Measurements from ENCODE around the gene SLC10A3.
"Not testable (repeated sequence)": the region's sequence is repeated elsewhere in the genome, so short reads cannot be mapped to it uniquely, and the experiment has no call there.

Gene SLC10A3

DNA sequence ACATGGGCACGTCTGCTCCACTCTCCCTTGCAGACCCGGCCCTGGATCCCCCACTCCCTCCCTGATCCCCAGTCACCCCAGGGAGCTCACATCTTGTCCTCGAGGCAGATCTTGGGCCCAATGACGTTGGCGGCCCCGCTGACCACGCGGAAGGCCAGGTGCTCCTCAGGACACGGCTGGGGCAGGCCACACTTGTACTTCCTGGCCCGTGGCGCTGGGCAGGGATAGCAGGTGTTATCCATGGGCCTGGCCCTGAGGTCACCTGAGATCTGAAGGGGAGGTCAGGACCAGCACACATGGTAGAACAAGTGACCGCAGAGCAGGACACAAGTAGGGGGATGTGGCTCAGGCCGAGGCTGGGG, 17.9 kb upstream of the SLC10A3 start:
- no peak for DNase-seq

DNA sequence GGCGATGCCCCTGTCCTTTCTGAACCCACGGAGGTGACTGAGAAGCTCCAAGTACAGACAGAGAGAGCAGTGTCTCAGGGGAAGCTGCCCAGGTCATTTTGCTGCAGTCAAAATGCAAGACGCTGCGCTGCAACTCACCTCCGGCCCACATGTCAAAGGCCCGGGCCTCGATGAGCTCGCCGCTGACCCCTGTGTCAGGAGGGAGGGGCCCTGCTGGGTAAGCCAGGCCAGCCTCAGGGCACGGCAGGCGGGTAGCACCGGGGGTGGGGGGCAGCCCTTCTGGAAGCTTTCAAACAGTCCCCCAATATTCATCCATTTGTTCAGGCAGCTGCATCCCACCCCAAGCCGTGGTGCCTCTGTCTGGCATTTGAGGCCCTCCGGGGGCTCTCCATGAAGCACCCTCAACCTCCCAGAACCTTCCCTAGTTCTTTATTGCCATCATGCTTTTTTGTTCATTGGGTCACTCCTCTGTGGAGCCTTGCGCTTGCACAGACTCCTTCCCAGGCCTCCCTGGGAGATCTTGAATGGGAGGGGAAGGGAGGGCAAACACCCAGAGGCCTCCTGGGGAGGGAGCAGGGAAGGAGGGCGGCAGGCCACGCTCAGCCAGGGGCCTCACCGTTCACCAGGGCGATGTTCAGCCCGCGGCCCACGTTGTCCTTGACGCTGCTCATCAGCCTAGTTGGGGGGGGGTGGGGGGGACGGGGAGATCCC, 17.4 kb upstream of the SLC10A3 start:
- no peak for DNase-seq

DNA sequence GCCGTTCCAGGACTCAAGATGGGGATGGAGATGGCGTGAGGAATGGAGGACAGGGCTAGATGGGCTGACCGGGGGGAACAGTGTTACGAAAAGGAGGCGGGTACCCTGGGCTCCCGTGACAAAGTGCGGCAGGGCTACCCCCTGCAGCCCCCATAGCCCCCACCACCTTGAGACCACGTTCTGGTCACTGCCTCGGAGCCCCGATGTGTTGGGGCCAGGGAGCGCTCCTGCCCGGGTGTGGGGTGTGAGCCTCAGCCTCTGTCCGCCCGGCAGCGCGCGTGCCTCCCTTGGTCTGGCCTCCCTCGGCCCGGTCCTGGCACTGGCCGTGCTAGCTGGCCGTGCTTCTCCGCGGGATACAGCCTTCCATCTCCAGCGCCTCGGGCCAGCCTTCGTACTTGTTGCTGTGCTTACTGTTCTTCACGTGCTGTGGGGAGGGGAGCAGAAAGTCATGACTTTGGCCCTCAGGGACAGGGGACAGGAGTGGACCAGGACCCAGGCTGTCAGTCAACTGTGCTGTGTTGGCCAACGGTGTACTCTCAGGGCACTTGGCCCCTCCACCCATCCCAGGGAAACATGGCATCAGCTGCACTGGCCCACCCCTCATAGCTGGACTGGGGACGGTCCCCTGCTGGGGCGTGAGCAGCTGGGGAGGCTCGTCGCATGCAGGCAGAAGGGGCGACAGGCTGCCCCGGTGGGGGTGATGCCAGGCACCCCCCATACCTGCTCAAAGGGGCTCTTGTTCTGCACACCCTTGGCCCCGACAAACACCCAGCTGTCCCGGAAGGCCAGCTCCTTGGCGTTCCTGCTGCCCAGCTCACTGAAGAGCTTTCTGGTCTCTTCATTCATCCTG, 16.3 kb upstream of the SLC10A3 start:
- DNase-seq: no peak

DNA sequence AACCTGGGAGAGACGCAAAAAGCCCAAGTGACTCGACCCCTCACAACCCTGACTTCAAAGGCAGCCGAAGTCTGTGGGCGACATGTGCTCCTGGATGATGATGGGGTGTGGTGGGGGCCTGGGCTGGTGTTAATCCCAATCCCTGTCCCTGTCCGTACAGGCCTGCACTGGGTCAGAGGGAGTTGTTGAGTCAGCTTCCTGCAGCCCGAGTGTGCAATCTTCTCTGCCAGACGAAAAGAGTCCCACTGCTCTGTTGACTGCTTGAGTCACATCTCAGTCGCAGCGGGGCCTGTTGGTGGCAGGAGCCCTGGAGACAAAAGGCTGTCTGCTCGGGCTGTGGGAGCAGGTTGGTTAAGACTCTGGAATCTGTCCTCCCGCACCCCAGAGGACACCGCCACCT, 15.3 kb upstream of the SLC10A3 start:
- no peak for DNase-seq

DNA sequence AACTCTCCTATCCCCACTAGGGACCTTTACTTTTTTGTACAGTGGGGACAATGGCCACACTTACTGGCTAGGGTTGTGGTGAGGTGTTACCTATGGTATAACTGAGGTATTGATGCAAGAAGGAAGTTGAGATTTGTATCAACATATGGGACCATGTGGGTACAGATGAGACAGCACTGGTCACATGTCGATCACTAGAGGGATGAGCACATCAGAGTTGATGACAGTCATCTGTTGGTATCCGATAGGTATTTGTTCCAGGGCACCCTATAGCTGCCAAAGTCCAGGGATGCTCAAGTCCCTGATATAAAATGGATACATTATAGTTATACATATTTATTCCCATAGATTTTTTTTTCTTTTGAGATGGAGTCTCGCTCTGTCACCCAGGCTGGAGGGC, 12.6 kb upstream of the SLC10A3 start:
- no peak for DNase-seq

DNA sequence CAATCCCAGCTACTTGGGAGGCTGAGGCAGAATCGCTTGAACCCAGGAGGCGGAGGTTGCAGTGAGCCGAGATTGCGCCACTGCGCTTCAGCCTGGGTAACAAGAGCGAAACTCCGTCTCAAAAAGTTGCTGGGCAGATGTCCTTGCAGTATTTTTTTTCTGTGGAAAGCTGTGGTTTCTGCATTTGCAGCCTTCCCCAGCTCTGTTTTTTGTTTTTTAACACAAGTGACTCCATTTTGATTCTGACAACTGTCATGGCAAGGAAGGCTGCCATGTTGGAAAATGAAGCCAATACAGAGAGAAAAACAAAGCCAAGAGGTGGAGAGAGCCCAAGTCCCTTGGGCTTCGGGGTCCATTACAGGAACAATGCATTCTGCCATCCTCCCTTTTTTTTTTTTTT, 11.7 kb upstream of the SLC10A3 start:
- no peak for DNase-seq

DNA sequence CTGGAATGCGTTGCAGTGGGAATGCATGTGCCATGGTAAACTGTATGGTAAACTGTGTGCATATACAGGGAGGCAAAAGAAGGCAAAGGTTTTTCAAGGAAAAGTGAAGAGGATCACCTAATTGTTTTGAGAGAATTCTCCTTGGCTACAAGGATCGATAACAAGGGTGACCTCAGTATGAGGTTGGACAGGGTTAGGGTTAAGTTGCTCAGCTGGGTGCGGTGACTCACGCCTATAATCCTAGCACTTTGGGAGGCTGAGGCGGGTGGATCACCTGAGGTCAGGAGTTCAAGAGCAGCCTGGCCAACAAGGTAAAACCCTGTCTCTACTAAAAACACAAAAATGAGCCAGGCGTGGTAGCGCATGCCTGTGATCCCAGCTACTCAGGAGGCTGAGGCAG, 11.0 kb upstream of the SLC10A3 start:
- DNase-seq: not testable (repeated sequence)

DNA sequence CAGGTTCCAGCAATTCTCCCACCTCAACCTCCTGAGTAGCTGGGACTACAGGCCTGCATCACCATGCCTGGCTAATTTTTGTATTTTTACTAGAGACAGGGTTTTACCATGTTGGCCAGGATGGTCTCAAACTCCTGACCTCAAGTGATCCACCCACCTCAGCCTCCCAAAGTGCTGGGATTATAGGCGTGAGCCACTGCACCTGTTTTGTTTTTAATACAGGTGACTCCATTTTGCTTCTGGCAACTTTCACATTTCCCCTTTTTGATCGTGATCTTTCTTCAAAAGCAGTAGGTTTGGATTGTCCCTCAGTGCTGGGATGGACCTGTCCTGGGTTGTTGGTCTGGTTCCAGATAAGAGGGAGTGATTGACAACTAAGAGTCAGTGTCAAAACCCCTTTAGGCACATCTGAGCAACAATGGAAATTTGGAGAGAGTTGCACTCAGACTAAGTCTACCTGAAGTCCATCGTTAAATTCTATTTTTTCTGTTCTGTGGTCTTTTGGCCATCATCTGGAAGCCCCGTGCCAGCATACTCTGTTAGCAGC, 6.2 kb upstream of the SLC10A3 start:
- not testable (repeated sequence) for DNase-seq

DNA sequence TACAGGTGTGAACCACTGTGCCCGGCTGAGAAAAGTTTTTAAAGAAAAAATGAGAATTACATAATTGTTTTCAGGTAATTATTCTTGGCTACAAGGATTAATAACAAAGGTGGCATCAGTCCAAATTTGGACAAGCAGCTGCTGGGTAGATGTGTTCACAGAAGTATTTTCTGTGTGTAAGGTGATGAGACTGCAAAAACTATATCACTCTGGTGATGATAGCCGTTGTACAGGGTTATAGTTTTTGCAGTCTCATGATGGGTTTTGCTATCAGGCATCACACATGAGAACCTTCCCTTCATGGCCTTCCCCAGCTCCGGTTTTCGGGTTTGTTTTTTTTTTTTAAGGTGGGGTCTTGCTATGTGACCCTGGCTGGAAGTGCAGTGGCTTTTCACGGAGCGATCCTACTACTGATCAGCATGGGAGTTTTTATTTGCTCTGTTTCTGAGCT, 5.1 kb upstream of the SLC10A3 start:
- DNase-seq: no peak

DNA sequence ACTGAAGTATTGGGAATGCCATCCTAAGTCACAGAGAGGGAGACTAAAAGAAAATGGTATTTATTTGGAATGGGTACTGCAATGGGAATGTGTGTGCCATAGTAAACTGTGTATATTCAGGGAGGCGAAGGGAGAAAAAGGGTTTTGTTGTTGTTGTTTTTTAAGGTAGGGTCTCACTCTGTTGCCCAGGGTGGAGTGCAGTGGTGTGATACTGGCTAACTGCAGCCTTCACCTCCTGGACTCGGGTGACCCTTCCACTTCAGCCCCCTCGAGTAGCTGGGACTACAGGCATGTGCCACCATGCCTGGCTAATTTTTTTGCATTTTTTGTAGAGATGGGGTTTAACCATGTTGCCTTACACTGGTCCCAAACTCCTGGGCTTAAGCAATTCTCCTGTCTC, 4.3 kb upstream of the SLC10A3 start:
- DNase-seq: no peak

DNA sequence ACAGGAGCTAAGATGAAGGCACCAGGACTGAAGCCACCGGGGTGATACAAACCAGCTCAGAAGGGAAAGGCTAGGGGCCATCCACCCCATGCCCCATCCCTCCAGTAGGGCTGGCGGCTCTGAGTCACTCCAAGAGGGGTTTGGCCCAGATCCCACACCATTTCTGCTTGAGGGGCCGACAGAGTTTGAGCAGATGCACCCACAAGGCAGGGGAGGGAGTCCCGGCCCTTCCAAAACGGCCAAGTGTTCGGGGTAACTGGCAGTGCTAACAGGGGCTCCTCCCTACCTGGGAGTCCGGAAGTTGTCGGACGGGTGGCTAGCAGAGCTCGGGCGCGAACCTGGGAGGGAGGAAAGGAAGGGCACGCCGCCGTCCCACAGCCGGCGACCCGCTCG, 412 bp downstream of the SLC10A3 start:
- DNase-seq: peak; percentile 70

DNA sequence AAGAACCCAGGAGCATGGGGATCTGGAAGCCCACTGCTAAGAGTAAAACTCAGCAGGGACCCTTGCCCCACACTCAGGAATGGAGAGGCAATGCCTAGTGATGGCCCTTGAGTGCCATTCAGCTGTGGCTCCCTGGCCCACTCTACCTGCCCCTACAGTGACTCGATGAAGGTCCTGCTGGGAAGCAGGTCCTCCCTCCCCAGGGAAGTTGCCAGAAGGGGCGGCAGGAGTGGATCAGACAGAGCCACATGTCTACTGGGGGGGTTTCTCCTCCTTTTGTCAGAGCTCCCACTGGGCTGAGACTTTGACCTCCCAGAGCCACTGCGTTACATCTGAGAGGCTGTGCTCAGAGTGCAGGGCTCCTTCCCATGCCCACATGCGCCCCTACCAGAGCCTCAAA, 1.2 kb downstream of the SLC10A3 start:
- no peak for DNase-seq

DNA sequence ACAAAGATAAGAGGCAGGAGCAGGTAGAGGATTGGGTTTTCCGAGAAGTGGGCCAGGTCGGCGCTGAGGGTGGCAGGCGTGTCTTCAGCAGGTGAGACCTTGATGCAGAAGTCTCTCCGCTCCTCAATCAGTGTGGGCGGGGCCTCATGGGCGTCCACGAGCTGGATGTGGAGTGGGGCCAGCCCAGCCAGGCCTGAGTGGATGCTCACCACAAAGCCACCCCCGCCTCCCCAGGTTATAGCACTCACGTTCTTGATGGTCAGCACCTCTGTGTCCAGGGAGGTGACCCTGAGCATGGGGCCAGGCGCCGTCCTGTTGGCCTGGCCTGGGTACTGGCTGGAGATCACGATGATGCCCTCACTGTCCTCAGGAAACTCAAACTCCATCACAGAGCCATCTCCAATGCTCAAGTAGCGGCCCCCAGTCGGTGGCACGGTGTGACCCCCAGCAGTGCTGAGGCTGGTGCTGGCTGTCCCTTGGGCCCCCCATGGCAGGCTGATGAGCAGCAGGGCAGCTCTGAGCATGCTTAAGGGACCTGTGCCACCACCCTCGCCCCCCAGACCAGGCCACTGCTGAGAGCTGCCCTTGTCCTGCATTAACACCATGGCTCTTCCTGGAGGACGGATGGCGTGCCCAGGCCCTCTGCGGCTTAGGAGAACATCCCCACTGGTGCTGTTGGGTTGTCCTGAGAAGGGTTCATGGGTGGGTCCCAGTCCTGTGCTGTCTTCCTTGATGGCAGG, 1.9 kb downstream of the SLC10A3 start:
- DNase-seq: no peak

DNA sequence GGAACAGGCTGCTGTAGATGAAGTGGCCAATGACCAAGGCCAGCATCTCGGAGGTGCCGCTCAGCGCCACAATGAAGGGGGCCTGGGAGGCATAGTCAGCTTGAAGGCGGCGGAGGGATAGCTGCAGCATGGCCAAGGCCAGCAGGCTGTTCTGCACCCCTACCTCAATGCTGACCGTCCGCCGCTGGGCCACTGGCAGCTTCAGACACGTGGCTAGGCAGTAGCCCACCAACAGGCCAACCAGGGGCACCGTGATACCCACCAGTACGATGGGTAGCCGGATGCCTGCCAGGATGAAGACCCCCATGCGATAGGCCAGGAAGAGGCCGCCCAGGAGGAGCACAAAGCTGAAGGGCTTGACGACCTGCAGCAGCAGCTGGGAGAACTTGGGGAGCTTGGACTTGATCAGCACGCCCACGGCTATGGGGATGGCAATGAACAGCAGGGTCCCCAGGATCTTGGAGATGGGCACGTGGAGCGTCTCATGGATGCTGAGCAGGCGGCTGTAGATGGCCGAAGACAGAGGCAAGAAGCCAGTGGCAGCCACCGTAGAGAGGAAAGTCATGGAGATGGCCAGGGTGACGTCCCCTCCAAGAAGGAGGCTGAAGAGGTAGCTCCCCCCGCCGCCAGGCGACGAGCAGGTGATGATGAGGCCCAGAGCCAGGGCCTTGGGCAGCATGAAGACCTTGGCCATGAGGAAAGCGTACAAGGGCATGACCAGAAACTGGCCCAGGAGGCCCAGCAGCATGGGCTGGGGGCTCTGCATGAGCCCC, 2.7 kb downstream of the SLC10A3 start:
- DNase-seq: no peak

DNA sequence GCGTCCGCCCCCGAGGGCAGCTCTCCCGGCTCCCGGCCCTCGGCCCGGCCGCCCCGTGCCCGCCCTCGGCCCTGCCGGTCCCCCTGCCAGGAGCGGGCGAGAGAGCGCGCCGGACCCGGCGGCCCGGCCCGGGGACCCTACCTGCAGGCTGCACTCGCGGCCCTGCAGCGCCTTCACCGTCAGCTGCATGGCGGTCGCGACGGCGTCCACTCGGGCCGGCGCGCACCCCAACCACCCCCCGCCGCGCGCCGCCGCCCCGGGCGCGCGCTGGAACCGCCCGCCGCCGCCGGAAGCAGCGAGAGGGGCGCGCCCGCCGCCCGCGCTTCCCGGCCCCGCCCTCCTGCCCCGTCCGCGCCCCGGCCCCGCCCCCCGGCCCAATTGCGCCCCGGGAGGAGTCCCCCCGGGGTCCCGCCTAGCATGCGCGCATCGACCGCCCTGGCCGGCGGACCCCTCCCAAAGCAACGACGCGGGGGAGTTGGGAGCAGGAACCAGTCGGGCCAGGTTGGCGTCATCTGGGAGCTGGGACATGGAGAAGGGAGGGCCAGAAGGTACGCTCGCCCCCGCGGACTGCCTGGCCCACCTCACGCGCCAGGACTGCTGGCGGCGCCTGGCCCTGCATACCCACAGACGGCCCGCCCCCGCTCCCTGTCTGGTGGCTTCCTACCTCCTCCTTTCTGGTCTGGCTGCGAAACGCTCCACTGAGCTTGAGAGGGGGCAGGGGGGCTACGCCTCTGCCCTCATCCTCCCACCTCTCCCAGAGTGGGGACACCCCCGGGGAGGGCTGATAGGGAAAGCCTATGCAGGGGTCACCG, 3.8 kb downstream of the SLC10A3 start, which contains the start of gene UBL4A:
TSS of gene UBL4A (minus strand) at position 220 of the 812 bp plus-strand sequence. CDS start at position 189, 31 bp downstream.
- DNase-seq: peak; percentile 83

DNA sequence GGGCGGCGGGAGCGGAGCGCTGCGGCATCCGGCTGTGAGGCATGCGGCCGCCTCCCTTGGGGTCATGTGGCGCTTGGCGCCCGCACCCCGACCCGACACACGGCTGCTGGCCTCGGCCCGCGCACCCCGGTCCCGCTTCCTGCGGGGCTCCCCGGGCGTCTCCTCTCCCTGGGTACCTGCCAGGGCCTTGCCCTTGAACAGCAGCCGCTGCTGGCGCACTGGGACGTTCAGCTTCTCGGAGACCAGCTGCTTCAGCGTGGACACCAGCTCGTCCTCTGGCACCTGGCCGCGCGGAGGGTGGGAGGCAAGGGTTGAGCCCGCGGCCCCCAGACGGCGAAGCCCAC, 4.4 kb downstream of the SLC10A3 start:
- DNase-seq: peak; percentile 75

DNA sequence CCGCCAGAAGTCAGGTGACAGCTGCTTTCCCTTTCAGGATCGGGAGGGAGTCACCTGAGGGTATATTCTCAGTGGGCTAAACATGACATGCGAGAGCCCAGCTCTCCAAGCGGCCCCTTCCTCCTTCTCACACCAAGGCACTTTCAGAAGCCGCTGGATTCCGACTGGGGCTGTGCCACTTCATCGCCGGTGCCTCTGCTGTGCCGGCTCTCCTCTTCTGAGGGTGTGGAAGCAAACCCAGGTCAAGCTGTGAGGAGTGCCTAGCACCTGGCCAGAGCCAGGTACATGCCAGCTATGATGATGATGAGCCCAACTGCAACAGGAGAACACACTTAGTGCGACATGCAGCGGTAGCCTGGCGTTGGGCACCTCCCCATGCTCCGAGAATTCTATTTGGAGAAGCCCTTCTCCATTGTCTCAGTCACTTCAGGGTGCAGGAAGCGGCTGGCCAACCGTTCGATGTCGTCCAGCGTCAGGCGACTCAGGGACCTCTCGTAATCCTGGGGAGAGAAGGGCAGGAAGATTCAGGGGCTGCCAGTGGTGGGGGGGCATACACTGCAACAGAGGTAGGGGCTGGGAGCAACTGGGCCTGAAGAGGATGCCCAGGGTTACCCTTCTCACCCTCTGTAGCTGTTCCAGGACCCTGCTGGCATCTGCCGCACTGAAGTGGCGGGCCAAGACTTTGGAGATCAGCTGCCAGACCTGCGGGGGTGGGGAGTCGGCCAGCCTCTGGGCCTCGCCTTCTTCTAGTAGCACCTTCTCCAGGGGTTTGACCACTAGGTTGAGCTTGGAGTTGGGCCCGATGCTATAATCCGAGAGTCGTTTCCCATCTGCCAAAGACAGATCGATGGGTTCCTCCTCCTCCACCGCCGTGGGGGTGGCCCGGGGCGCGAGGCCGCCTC, 5.0 kb downstream of the SLC10A3 start:
- no peak for DNase-seq

DNA sequence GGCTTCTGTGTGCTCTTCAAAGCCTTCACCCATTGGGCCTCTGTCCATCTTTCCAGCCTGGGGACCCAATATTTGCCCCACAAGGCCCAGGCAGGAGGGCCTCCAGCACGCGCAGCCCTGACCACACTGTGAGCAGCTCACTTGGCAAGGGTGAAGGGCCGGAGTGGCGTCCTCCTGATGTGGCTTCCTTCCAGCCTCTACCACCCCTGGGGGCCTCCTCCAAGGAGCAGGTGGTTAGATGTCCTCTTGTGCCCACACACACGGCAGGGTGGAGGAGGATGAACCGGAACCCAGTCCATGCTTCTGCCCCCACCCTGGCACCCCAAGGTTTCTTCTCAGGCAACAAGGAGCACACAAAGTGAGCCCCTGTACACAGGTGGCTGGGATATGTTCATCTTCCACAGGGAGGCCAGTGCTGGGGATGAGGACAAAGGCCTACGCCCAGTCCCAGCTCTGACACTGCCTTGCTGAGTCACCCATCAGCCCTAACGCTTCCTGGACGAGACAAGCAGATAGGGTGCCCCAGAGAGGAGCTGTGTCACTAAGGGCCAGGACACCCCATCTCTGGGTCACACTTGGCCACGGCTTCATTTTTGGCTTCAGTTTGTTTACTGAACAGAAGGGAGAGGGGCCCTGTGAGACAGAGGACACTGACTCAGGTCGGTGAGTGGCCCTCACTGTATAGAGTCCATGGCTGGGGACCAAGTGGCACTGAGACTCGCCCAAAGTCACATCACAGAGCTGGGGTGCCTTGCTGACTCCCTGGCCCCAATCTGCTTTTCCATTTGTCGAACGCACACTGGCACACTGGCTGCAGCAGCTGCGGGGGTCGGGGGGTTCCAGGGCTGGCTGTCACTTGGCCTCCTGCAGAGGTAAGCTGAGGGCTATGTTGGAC, 5.9 kb downstream of the SLC10A3 start:
- no peak for DNase-seq

DNA sequence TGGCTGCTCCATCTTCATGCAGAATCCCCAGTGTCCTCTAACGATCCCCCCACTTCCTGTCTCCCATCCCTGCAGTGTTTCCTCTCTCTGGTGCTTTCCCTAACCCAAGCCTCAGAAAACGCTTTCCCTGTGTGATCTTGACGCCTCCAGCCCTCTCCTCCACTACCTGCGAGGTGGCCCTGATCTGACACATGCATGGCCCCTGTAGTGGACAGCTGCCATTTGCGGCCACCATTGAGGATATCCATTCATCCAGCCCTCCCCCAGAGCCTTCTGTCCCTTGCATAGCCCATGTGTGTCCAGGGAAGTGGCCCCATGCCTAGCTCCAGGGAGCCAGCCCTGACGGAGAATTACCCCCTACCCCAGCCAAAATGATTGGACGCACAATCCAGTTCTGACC, 7.1 kb downstream of the SLC10A3 start:
- no peak for DNase-seq

DNA sequence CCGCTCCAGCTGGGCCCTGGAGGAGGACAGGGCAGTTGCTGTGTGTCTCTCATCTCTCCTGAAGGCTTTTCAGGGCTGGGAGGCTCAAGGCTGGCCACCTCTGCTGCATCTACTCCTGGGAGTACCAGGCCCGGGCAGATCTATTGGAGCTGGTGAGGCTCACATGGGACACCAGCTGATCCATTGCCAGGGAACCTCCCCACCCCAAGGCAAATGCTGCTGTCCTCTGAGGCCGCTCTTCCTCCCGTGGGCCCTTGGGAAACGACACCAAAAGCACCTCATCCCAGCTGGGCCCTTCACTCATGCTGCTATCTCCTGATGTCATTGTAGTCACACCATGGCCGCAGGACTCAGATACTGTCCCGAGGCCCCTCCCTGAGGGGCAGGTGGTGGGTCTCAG, 7.6 kb downstream of the SLC10A3 start:
- DNase-seq: no peak

All from activated effector memory CD4-positive, alpha-beta T cell treated with anti-CD3 and anti-CD28 coated beads, Interleukin-2, amount 50 U/mL, for 16 hours (primary cell).